ENCODE measurements around the gene PTCH2.
A peak's percentile ranks its signal among the peaks of the same experiment; 100 is the strongest.
"Not testable (repeated sequence)": the region's sequence is repeated elsewhere in the genome, so short reads cannot be mapped to it uniquely, and the experiment has no call there.

Gene PTCH2

GRCh38 chr1:44803312-44804095 lies 39.5 kb downstream of the PTCH2 start:
- no peak for DNase-seq (ENCODE audit: low read depth in 1 of 2, low spot score in 1 of 2)

- DNase-seq (ENCODE audit: low read depth in 1 of 2, low spot score in 1 of 2), result no peak
Measured at GRCh38 chr1:44803062-44803311, 40.1 kb downstream of the PTCH2 start.

GRCh38 chr1:44802306-44803061 lies 40.6 kb downstream of the PTCH2 start:
- DNase-seq (ENCODE audit: low read depth in 1 of 2, low spot score in 1 of 2), result no peak

- DNase-seq (ENCODE audit: low read depth in 1 of 2, low spot score in 1 of 2), result no peak
Measured at GRCh38 chr1:44801491-44802305, 41.4 kb downstream of the PTCH2 start.

- DNase-seq (ENCODE audit: low read depth in 1 of 2, low spot score in 1 of 2), result peak; percentile 94 to 98
Measured at GRCh38 chr1:44799770-44800584, 43.1 kb downstream of the PTCH2 start, which contains the start of gene PLK3. PLK3 (plus strand) TSS chr1:44800377; CDS start chr1:44800464, 87 bp downstream.

GRCh38 chr1:44798481-44799365 lies 44.3 kb downstream of the PTCH2 start:
- DNase-seq (ENCODE audit: low read depth in 1 of 2, low spot score in 1 of 2), result no peak

- not testable (repeated sequence) for DNase-seq (ENCODE audit: low read depth in 1 of 2, low spot score in 1 of 2)
Measured at GRCh38 chr1:44797886-44798285, 45.2 kb downstream of the PTCH2 start.

GRCh38 chr1:44792736-44793502 lies 50.1 kb downstream of the PTCH2 start:
- no peak for DNase-seq (ENCODE audit: low read depth in 1 of 2, low spot score in 1 of 2)

GRCh38 chr1:44790968-44791801 lies 51.9 kb downstream of the PTCH2 start:
- no peak for DNase-seq (ENCODE audit: low read depth in 1 of 2, low spot score in 1 of 2)

GRCh38 chr1:44788120-44788860 lies 54.8 kb downstream of the PTCH2 start, which contains the start of gene BEST4:
BEST4 (minus strand) TSS chr1:44788170; CDS start chr1:44787705, 465 bp downstream.
- DNase-seq (ENCODE audit: low read depth in 1 of 2, low spot score in 1 of 2), result no peak

- no peak for DNase-seq (ENCODE audit: low read depth in 1 of 2, low spot score in 1 of 2)
Measured at GRCh38 chr1:44787506-44787905, 55.5 kb downstream of the PTCH2 start.

- DNase-seq (ENCODE audit: low read depth in 1 of 2, low spot score in 1 of 2), result no peak
Measured at GRCh38 chr1:44786841-44787426, 56.1 kb downstream of the PTCH2 start.

- DNase-seq (ENCODE audit: low read depth in 1 of 2, low spot score in 1 of 2), result peak; percentile 62 to 76
Measured at GRCh38 chr1:44786138-44786840, 56.8 kb downstream of the PTCH2 start.

- DNase-seq (ENCODE audit: low read depth in 1 of 2, low spot score in 1 of 2), result no peak
Measured at GRCh38 chr1:44785501-44786137, 57.4 kb downstream of the PTCH2 start.

GRCh38 chr1:44785029-44785380 lies 58.0 kb downstream of the PTCH2 start:
- no peak for DNase-seq (ENCODE audit: low read depth in 1 of 2, low spot score in 1 of 2)
